Peyer's patch (tissue), 4 donors: Measurements from ENCODE around the gene DDX21. TPM values are rescaled to one million over a fixed set of nuclear protein-coding genes. Genes with fewer than 3 reads are reported as not detected.
"Not testable (repeated sequence)": the region's sequence is repeated elsewhere in the genome, so short reads cannot be mapped to it uniquely, and the experiment has no call there.

Source experiments
- DNase-seq, 3 donors: peaks; one replicate each; pipeline ENCODE4 v3.0.0-alpha.2; 2017 to 2019
- H3K27ac ChIP-seq, 4 donors: fragments of 200-600 bp; sonication (generic); one replicate each; pipeline ENCODE4 v1.5.1; 2016 to 2019
- H3K27me3 ChIP-seq, 2 donors: fragments of 200-600 bp; sonication (generic); one replicate each; pipeline ENCODE4 v1.5.1; 2019
- H3K36me3 ChIP-seq, 3 donors: fragments of 200-600 bp; sonication (generic); one replicate each; pipeline ENCODE4 v1.5.1; 2016 to 2019
- H3K4me1 ChIP-seq, 4 donors: fragments of 200-600 bp; sonication (generic); one replicate each; pipeline ENCODE4 v1.5.1; 2016 to 2019
- H3K4me3 ChIP-seq, 4 donors: fragments of 200-600 bp; sonication (generic); 1 replicate in 3 of 4; 2 replicates in 1 of 4; pipeline ENCODE4 v1.5.1; 2016 to 2019; ENCODE audit warnings: mild to moderate bottlenecking in 1 of 4
- H3K9me3 ChIP-seq, 4 donors: fragments of 200-600 bp; sonication (generic); one replicate each; pipeline ENCODE4 v1.5.1; 2016 to 2019; ENCODE audit warnings: mild to moderate bottlenecking in 1 of 4
- CTCF ChIP-seq, 6 experiments: fragments of 450-650 bp in 4 of 6; fragments of 200-600 bp in 2 of 6; sonication (generic) in 1 of 6; IDR thresholded peaks; one replicate each; pipeline ENCODE4 v1.5.1; 2017 to 2019; ENCODE audit warnings: antibody characterized with exemption in 6 of 6, mild to moderate bottlenecking in 3 of 6, moderate library complexity in 1 of 6
- POLR2A ChIP-seq, 2 donors: fragments of 450-650 bp; IDR thresholded peaks; one replicate each; pipeline ENCODE4 v1.5.1; 2017; ENCODE audit warnings: antibody characterized with exemption in 2 of 2, mild to moderate bottlenecking in 2 of 2, moderate library complexity in 2 of 2
- total RNA-seq, 4 donors: library from RNA; depleted of rRNA; stranded (reverse); fragments of >200 nt; gene quantifications; one replicate each; pipeline ENCODE4 v1.1.0, GENCODE V29; 2016

The DDX21 gene
- 10 to 100 TPM; 17.8 to 50.3 (median 20.6) TPM for total RNA-seq

- Histone ChIP-seq H3K4me1 (peaks cover 0 to 19% (median 4%) of the 10 kb centered on the region in 4 donors), H3K4me3 (peak within 1 kb of the TSS; percentile 73 to 96 (median 93)), H3K27me3 (no peaks in the 10 kb centered on the region), H3K9me3 (no peaks in the 10 kb centered on the region), H3K27ac (peak within 1 kb of the TSS; percentile 93 to 96 (median 95)), H3K36me3 (peaks cover 0 to 9% (median 0%) of the 10 kb centered on the region in 3 donors)
- peak; percentile 30 to 67 for TF ChIP-seq POLR2A (IDR thresholded peaks at IDR 0.05)
- peak; percentile 35 to 80 (median 70) for TF ChIP-seq CTCF (IDR thresholded peaks at IDR 0.05)
- DNase-seq = peak; percentile 88 to 96 (median 90)
Observed at GRCh38 chr10:68955832-68956532, at the start of gene DDX21. DDX21 (plus strand) TSS chr10:68956170; CDS start chr10:68956226, 56 bp downstream.

- no peak for TF ChIP-seq CTCF (IDR thresholded peaks at IDR 0.05)
- no peak for TF ChIP-seq POLR2A (IDR thresholded peaks at IDR 0.05)
- no peak overlapping the region for H3K4me3 ChIP-seq
Observed at GRCh38 chr10:68924593-68924992, 31.4 kb upstream of the DDX21 start.

GRCh38 chr10:68925489-68925888, 30.5 kb upstream of the DDX21 start:
- TF ChIP-seq POLR2A (IDR thresholded peaks at IDR 0.05) = no peak
- Histone ChIP-seq H3K27me3 (no peaks in the 10 kb centered on the region), H3K36me3 (peaks cover 0 to 23% (median 0%) of the 10 kb centered on the region in 3 donors), H3K27ac (no peak overlapping the region), H3K9me3 (no peaks in the 10 kb centered on the region), H3K4me1 (no peaks in the 10 kb centered on the region), H3K4me3 (no peak overlapping the region)
- no peak for DNase-seq

More at GRCh38 chr10:68924593-68924992, 31.4 kb upstream of the DDX21 start:
- Histone ChIP-seq H3K36me3 (peaks cover 0 to 27% (median 0%) of the 10 kb centered on the region in 3 donors), H3K4me1 (no peaks in the 10 kb centered on the region), H3K27ac (no peak overlapping the region), H3K27me3 (no peaks in the 10 kb centered on the region), H3K9me3 (no peaks in the 10 kb centered on the region)
- no peak for DNase-seq

GRCh38 chr10:68929157-68929556, 26.8 kb upstream of the DDX21 start:
- not testable (repeated sequence) for H3K9me3 ChIP-seq, DNase-seq
- peaks cover 0 to 30% (median 0%) of the 10 kb centered on the region in 3 donors for H3K36me3 ChIP-seq

GRCh38 chr10:68929888-68930287, 26.1 kb upstream of the DDX21 start:
- DNase-seq, H3K4me3 ChIP-seq, H3K27me3 ChIP-seq, H3K9me3 ChIP-seq, H3K27ac ChIP-seq, H3K4me1 ChIP-seq: not testable (repeated sequence)
- H3K36me3 ChIP-seq = peaks cover 0 to 37% (median 0%) of the 10 kb centered on the region in 3 donors

More at GRCh38 chr10:68929157-68929556, 26.8 kb upstream of the DDX21 start:
- H3K27me3 ChIP-seq, H3K4me1 ChIP-seq, H3K4me3 ChIP-seq, H3K27ac ChIP-seq: not testable (repeated sequence)

GRCh38 chr10:68932860-68933259, 23.1 kb upstream of the DDX21 start:
- H3K27ac ChIP-seq, H3K27me3 ChIP-seq, H3K4me1 ChIP-seq, H3K9me3 ChIP-seq, H3K4me3 ChIP-seq, DNase-seq: not testable (repeated sequence)
- peaks cover 0 to 47% (median 0%) of the 10 kb centered on the region in 3 donors for H3K36me3 ChIP-seq

GRCh38 chr10:68934994-68935393, 21.0 kb upstream of the DDX21 start:
- Histone ChIP-seq H3K4me1 (no peaks in the 10 kb centered on the region), H3K36me3 (peaks cover 0 to 58% (median 0%) of the 10 kb centered on the region in 3 donors), H3K4me3 (no peak overlapping the region), H3K27me3 (no peaks in the 10 kb centered on the region), H3K9me3 (no peaks in the 10 kb centered on the region), H3K27ac (no peak overlapping the region)
- TF ChIP-seq POLR2A (IDR thresholded peaks at IDR 0.05) = no peak
- no peak for TF ChIP-seq CTCF (IDR thresholded peaks at IDR 0.05)
- no peak for DNase-seq
